Esophagus muscularis mucosa (tissue), 4 donors: Measurements from ENCODE around the gene NEK8. TPM values are rescaled to one million over a fixed set of nuclear protein-coding genes. Genes with fewer than 3 reads are reported as not detected.

Source experiments
- DNase-seq: peaks from one replicate; pipeline ENCODE4 v3.0.0-alpha.2; 2017; ENCODE audit errors: extremely low spot score
- H3K27ac ChIP-seq, 4 donors: fragments of 200-600 bp; sonication (generic); replicated peaks in 1 of 4; 1 replicate in 3 of 4; 2 replicates in 1 of 4; pipeline ENCODE4 v1.5.1; 2016 to 2019; ENCODE audit warnings: mild to moderate bottlenecking in 1 of 4
- H3K27me3 ChIP-seq, 4 donors: fragments of 200-600 bp; sonication (generic); one replicate each; pipeline versions ENCODE4 v1.5.1 to v1.6.0; 2016 to 2019
- H3K36me3 ChIP-seq, 4 donors: fragments of 200-600 bp; sonication (generic); one replicate each; pipeline ENCODE4 v1.5.1; 2016 to 2019
- H3K4me1 ChIP-seq, 4 donors: fragments of 200-600 bp; sonication (generic); one replicate each; pipeline ENCODE4 v1.5.1; 2016 to 2019
- H3K4me3 ChIP-seq, 4 donors: fragments of 200-600 bp; sonication (generic); 1 replicate in 2 of 4; 2 replicates in 2 of 4; pipeline ENCODE4 v1.5.1; 2016 to 2019; ENCODE audit warnings: mild to moderate bottlenecking in 4 of 4, moderate library complexity in 1 of 4
- H3K9me3 ChIP-seq, 4 donors: fragments of 200-600 bp; sonication (generic); 1 replicate in 3 of 4; 2 replicates in 1 of 4; pipeline ENCODE4 v1.5.1; 2016 to 2019
- CTCF ChIP-seq, 3 experiments: fragments of 200-600 bp in 2 of 3; fragments of 450-650 bp in 1 of 3; sonication (generic) in 2 of 3; IDR thresholded peaks; one replicate each; pipeline ENCODE4 v1.5.1; 2017 to 2019; ENCODE audit warnings: antibody characterized with exemption in 3 of 3, mild to moderate bottlenecking in 2 of 3, moderate library complexity in 1 of 3
- EP300 ChIP-seq: sonication (generic); formaldehyde crosslinking; IDR thresholded peaks from one replicate; pipeline ENCODE4 v1.6.1; 2017; ENCODE audit warnings: antibody characterized with exemption
- POLR2A ChIP-seq: fragments of 450-650 bp; IDR thresholded peaks from one replicate; pipeline ENCODE4 v1.6.1; 2017; ENCODE audit warnings: antibody characterized with exemption, moderate library complexity, mild to moderate bottlenecking, low read depth
- POLR2AphosphoS5 ChIP-seq, 2 donors: sonication (generic); formaldehyde crosslinking; IDR thresholded peaks; one replicate each; pipeline ENCODE4 v1.6.1; 2017; ENCODE audit warnings: antibody characterized with exemption in 2 of 2
- WGBS: methylation state at CpG from one replicate; pipeline ENCODE4 v1.1.5; 2018; 5-methylcytosine and 5-hydroxymethylcytosine counted together
- intact Hi-C: fragments of 100-400 bp; cut with DNase I; formaldehyde crosslinking; loops from one replicate; pipeline ENCODE4 v1.15.1; 2023
- total RNA-seq, 4 donors: library from RNA; depleted of rRNA; stranded (reverse); fragments of >200 nt; gene quantifications; one replicate each; pipeline versions ENCODE4 v1.1.0 to v1.2.1, GENCODE V29; 2016

The NEK8 gene
- total RNA-seq, 4 donors from 2014 or later = 0.83 to 2.1 (median 1.6) TPM

- no peak for DNase-seq
- peaks cover 0 to 34% (median 26%) of the 10 kb centered on the region in 4 donors for H3K36me3 ChIP-seq
- no peaks in the 10 kb centered on the region for H3K9me3 ChIP-seq
- peaks cover 12 to 30% (median 26%) of the 10 kb centered on the region in 4 donors for H3K4me1 ChIP-seq
- H3K27me3 ChIP-seq = no peaks in the 10 kb centered on the region
- TF ChIP-seq POLR2A (no peak), POLR2AphosphoS5 (IDR thresholded peaks at IDR 0.05) (no peak), CTCF (IDR thresholded peaks at IDR 0.05) (no peak), EP300 (no peak)
- H3K27ac ChIP-seq = no peak overlapping the region
- WGBS = 94% methylated on average over 10 of the region's 10 CpGs
- intact Hi-C loops = no loop called here
- no peak overlapping the region for H3K4me3 ChIP-seq
These were observed 23.2 kb downstream of the NEK8 start for GRCh38 chr17:28751600-28752366.

- Histone ChIP-seq H3K27ac (no peak overlapping the region), H3K36me3 (peaks cover 17 to 42% (median 32%) of the 10 kb centered on the region in 4 donors), H3K27me3 (no peaks in the 10 kb centered on the region), H3K4me1 (peaks cover 2 to 7% (median 5%) of the 10 kb centered on the region in 4 donors), H3K9me3 (no peaks in the 10 kb centered on the region), H3K4me3 (no peak overlapping the region)
- 93% methylated on average over 7 of the region's 7 CpGs for WGBS
- intact Hi-C loops = loop anchor here (5.0 kb wide), 1 partner anchor 142 kb away; the partner anchor contains the start of gene FLOT2
- TF ChIP-seq POLR2A (no peak), CTCF (IDR thresholded peaks at IDR 0.05) (no peak), EP300 (no peak), POLR2AphosphoS5 (IDR thresholded peaks at IDR 0.05) (no peak)
- DNase-seq = no peak
These were observed 26.9 kb downstream of the NEK8 start for GRCh38 chr17:28755486-28755885.

- no peaks in the 10 kb centered on the region for H3K9me3 ChIP-seq
- 79% methylated on average over 5 of the region's 5 CpGs for WGBS
- TF ChIP-seq CTCF (IDR thresholded peaks at IDR 0.05) (no peak), POLR2AphosphoS5 (IDR thresholded peaks at IDR 0.05) (no peak), POLR2A (no peak), EP300 (no peak)
- H3K36me3 ChIP-seq = peaks cover 17 to 43% (median 33%) of the 10 kb centered on the region in 4 donors
- intact Hi-C loops = loop anchor here (5.0 kb wide), 1 partner anchor 141 kb away; the partner anchor contains the start of gene FLOT2
- no peak for DNase-seq
- H3K27ac ChIP-seq = no peak overlapping the region
- no peaks in the 10 kb centered on the region for H3K27me3 ChIP-seq
- no peak overlapping the region for H3K4me3 ChIP-seq
- H3K4me1 ChIP-seq = peaks cover 9 to 14% (median 11%) of the 10 kb centered on the region in 4 donors
These were observed 27.6 kb downstream of the NEK8 start for GRCh38 chr17:28756049-28756804.

GRCh38 chr17:28758411-28759121, 30.0 kb downstream of the NEK8 start:
- WGBS = 100% methylated on average over 1 of the region's 32 CpGs
- intact Hi-C loops = loop anchor here (5.0 kb wide), 1 partner anchor 139 kb away; the partner anchor contains the start of gene FLOT2
- H3K9me3 ChIP-seq = no peaks in the 10 kb centered on the region
- peaks cover 17 to 55% (median 34%) of the 10 kb centered on the region in 4 donors for H3K36me3 ChIP-seq
- DNase-seq = no peak
- H3K27ac ChIP-seq = no peak overlapping the region
- H3K4me3 ChIP-seq = no peak overlapping the region
- TF ChIP-seq POLR2A (no peak), POLR2AphosphoS5 (IDR thresholded peaks at IDR 0.05) (no peak), EP300 (no peak), CTCF (IDR thresholded peaks at IDR 0.05) (no peak)
- no peaks in the 10 kb centered on the region for H3K27me3 ChIP-seq
- peaks cover 16 to 26% (median 21%) of the 10 kb centered on the region in 4 donors for H3K4me1 ChIP-seq
